Activated T-cell treated with anti-CD3 and anti-CD28 coated beads for 24 hours (primary cell): Measurements from ENCODE around the gene CBX2.

Experiments
- DNase-seq: peaks from one replicate; pipeline ENCODE4 v3.0.0-alpha.2; 2020; ENCODE audit warnings: low read depth

Gene CBX2

GRCh38 chr17:79812353-79813258 lies 34.7 kb downstream of the CBX2 start:
- DNase-seq, result no peak

GRCh38 chr17:79813297-79814126 lies 35.6 kb downstream of the CBX2 start:
- no peak for DNase-seq

- no peak for DNase-seq
Measured at GRCh38 chr17:79814127-79814973, 36.4 kb downstream of the CBX2 start.

GRCh38 chr17:79814974-79815835 lies 37.3 kb downstream of the CBX2 start:
- DNase-seq, result no peak

- no peak for DNase-seq
Measured at GRCh38 chr17:79815836-79816461, 38.0 kb downstream of the CBX2 start.

- no peak for DNase-seq
Measured at GRCh38 chr17:79818026-79818758, 40.2 kb downstream of the CBX2 start.

GRCh38 chr17:79819085-79819484 lies 41.1 kb downstream of the CBX2 start:
- no peak for DNase-seq

GRCh38 chr17:79819534-79820276 lies 41.8 kb downstream of the CBX2 start:
- DNase-seq, result no peak

GRCh38 chr17:79820959-79821330 lies 43.0 kb downstream of the CBX2 start:
- no peak for DNase-seq

- no peak for DNase-seq
Measured at GRCh38 chr17:79821331-79822095, 43.6 kb downstream of the CBX2 start.

GRCh38 chr17:79822583-79823124 lies 44.7 kb downstream of the CBX2 start:
- DNase-seq, result no peak

GRCh38 chr17:79824234-79824633 lies 46.3 kb downstream of the CBX2 start:
- no peak for DNase-seq

GRCh38 chr17:79824893-79825579 lies 47.1 kb downstream of the CBX2 start:
- no peak for DNase-seq

GRCh38 chr17:79825580-79825921 lies 47.6 kb downstream of the CBX2 start:
- DNase-seq, result no peak

GRCh38 chr17:79826204-79826680 lies 48.3 kb downstream of the CBX2 start:
- DNase-seq, result no peak

GRCh38 chr17:79826841-79827578 lies 49.1 kb downstream of the CBX2 start:
- no peak for DNase-seq

GRCh38 chr17:79829004-79829403 lies 51.1 kb downstream of the CBX2 start:
- DNase-seq, result no peak
